Right atrium auricular region (tissue), 2 donors: ENCODE results near the gene POLG2. TPM values are rescaled to one million over a fixed set of nuclear protein-coding genes. Genes with fewer than 3 reads are reported as not detected.

Source experiments
- DNase-seq: peaks from one replicate; pipeline ENCODE4 v3.0.0-alpha.2; 2019; ENCODE audit warnings: low spot score
- H3K27ac ChIP-seq, 2 donors: fragments of 200-600 bp; sonication (generic); 1 replicate in 1 of 2; 2 replicates in 1 of 2; pipeline ENCODE4 v1.5.1; 2016 to 2019
- H3K27me3 ChIP-seq, 2 donors: fragments of 200-600 bp; sonication (generic); one replicate each; pipeline versions ENCODE4 v1.5.1 to v1.6.0; 2017 to 2019
- H3K36me3 ChIP-seq: fragments of 200-600 bp; sonication (generic); one replicate; pipeline ENCODE4 v1.5.1; 2016
- H3K4me1 ChIP-seq, 2 donors: fragments of 200-600 bp; sonication (generic); one replicate each; pipeline versions ENCODE4 v1.5.1 to v1.6.0; 2017 to 2019
- H3K4me3 ChIP-seq, 2 donors: fragments of 200-600 bp; sonication (generic); 1 replicate in 1 of 2; 2 replicates in 1 of 2; pipeline ENCODE4 v1.5.1; 2017 to 2019; ENCODE audit warnings: mild to moderate bottlenecking in 1 of 2, moderate library complexity in 1 of 2
- H3K9me3 ChIP-seq, 2 donors: fragments of 200-600 bp; sonication (generic); one replicate each; pipeline ENCODE4 v1.5.1; 2019
- CTCF ChIP-seq, 2 donors: fragments of 200-600 bp; sonication (generic); IDR thresholded peaks; one replicate each; pipeline ENCODE4 v1.5.1; 2019; ENCODE audit warnings: antibody characterized with exemption in 2 of 2
- total RNA-seq, 2 donors: library from RNA; depleted of rRNA; stranded (reverse); fragments of >200 nt; gene quantifications; one replicate each; pipeline ENCODE4 v1.1.0, GENCODE V29; 2016

POLG2 gene
- total RNA-seq, 2 donors from 2014 or later, result 2.7 to 3.3 TPM

GRCh38 chr17:64529221-64529620, 32.4 kb upstream of the POLG2 start:
- Histone ChIP-seq H3K4me1 (no peaks in the 10 kb centered on the region), H3K36me3 (peaks cover 97% of the 10 kb centered on the region), H3K27me3 (no peaks in the 10 kb centered on the region), H3K9me3 (no peaks in the 10 kb centered on the region), H3K4me3 (no peak overlapping the region), H3K27ac (no peak overlapping the region)
- DNase-seq, result no peak
- no peak for TF ChIP-seq CTCF (IDR thresholded peaks at IDR 0.05)

GRCh38 chr17:64527914-64528313, 31.1 kb upstream of the POLG2 start:
- H3K27me3 ChIP-seq, result no peaks in the 10 kb centered on the region
- TF ChIP-seq CTCF (IDR thresholded peaks at IDR 0.05), result no peak
- H3K9me3 ChIP-seq, result no peaks in the 10 kb centered on the region
- H3K4me3 ChIP-seq, result no peak overlapping the region
- no peaks in the 10 kb centered on the region for H3K4me1 ChIP-seq
- no peak for DNase-seq
- H3K27ac ChIP-seq, result no peak overlapping the region
- peaks cover 97% of the 10 kb centered on the region for H3K36me3 ChIP-seq

DNA sequence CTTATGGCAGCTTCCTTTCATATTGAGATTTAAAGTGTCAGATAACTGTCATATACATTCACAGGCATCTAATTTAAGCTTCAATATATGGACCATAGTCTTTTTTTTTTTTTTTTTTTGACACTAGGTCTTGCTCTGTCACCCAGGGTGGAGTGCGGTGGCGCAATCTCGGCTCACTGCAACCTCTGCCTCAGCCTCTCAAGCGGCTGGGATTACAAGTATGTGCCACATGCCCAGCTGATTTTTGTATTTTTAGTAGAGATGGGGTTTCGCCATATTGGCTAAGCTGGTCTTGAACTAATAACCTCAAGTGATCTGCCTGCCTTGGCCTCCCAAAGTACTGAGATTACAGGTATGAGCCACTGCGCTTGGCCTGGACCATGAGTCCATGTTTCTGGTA, 23.5 kb upstream of the POLG2 start:
- Histone ChIP-seq H3K27ac (no peak overlapping the region), H3K36me3 (peaks cover 86% of the 10 kb centered on the region), H3K9me3 (no peaks in the 10 kb centered on the region), H3K4me1 (no peaks in the 10 kb centered on the region), H3K4me3 (no peak overlapping the region), H3K27me3 (no peaks in the 10 kb centered on the region)
- DNase-seq, result no peak
- no peak for TF ChIP-seq CTCF (IDR thresholded peaks at IDR 0.05)

GRCh38 chr17:64519601-64520000, 22.7 kb upstream of the POLG2 start:
- H3K36me3 ChIP-seq, result peaks cover 86% of the 10 kb centered on the region
- H3K27me3 ChIP-seq, result no peaks in the 10 kb centered on the region
- DNase-seq, result no peak
- no peaks in the 10 kb centered on the region for H3K9me3 ChIP-seq
- no peaks in the 10 kb centered on the region for H3K4me1 ChIP-seq
- no peak overlapping the region for H3K27ac ChIP-seq
- H3K4me3 ChIP-seq, result no peak overlapping the region
- no peak for TF ChIP-seq CTCF (IDR thresholded peaks at IDR 0.05)

- no peaks in the 10 kb centered on the region for H3K4me1 ChIP-seq
- DNase-seq, result no peak
Measured at GRCh38 chr17:64515829-64516228, 19.0 kb upstream of the POLG2 start.

More at GRCh38 chr17:64515829-64516228, 19.0 kb upstream of the POLG2 start:
- Histone ChIP-seq H3K27ac (no peak overlapping the region), H3K9me3 (no peaks in the 10 kb centered on the region), H3K4me3 (no peak overlapping the region), H3K36me3 (peaks cover 76% of the 10 kb centered on the region), H3K27me3 (no peaks in the 10 kb centered on the region)
- no peak for TF ChIP-seq CTCF (IDR thresholded peaks at IDR 0.05)
